ENCODE measurements around the gene TNFRSF17. TPM values are rescaled to one million over a fixed set of nuclear protein-coding genes. Genes with fewer than 3 reads are reported as not detected.

The TNFRSF17 gene
- total and polyA plus RNA-seq, 2 of the 8 experiments (the other 6 are each of a cell fraction or from before 2014, with no cell fraction given), result not detected

DNA sequence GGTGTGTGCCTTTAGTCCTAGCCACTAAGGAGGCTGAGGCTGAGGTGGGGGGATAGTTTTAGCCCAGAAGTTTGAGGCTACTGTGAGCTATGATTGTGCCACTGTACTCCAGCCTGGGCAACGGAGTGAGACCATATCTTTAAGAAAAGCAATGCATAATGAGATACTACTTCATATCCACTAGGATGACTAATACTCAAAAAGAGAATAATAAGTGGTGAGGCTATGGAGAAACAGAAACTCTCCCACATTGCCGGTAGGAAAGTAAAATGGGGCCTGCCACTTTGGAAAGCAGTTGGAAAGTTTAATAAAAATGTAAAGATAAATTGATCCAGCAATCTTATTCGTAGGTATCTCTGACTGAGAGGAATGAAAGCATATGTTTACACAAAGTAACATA is 18.6 kb upstream of the TNFRSF17 start:
- 88% methylated on average over 3 of the region's 3 CpGs; no CpG with 5 or more reads in 1 of the 2 experiments for WGBS, 2 experiments (ENCODE audit: extremely low coverage in 1 of 2, insufficient coverage in 1 of 2, insufficient read length in 1 of 2, insufficient replicate concordance in 2 of 2, low coverage in 1 of 2, low lambda C conversion rate in 2 of 2, missing lambda C conversion rate in 1 of 2)
- Histone ChIP-seq H3K4me1 (replicated peaks in 1 of 4; ENCODE audit: control insufficient read depth in 3 of 4, insufficient read depth in 4 of 4, low read length in 3 of 4) (peaks cover 0 to 4% (median 0%) of the 10 kb centered on the region in 4 experiments; a peak in 2 of 7 replicates), H3K18ac (ENCODE audit: extremely low read depth, low read length) (no peak overlapping the region), H3K9me3 (ENCODE audit: insufficient read depth in 2 of 2, low read depth in 1 of 2, low read length in 1 of 2) (no peaks in the 10 kb centered on the region), H2AK5ac (ENCODE audit: low read depth, low read length) (no peak overlapping the region), H2BK5ac (ENCODE audit: low read depth, low read length) (no peak overlapping the region), H3K4ac (replicated peaks; ENCODE audit: insufficient read length, low read depth, low read length) (no peak overlapping the region), H3K4me2 (ENCODE audit: insufficient read depth in 1 of 2, low read depth in 2 of 2, low read length in 2 of 2) (no peak overlapping the region), H3K9ac (replicated peaks in 1 of 4; ENCODE audit: extremely low read depth in 1 of 4, low read depth in 3 of 4, low read length in 3 of 4) (no peak overlapping the region), H3K36me3 (ENCODE audit: control insufficient read depth in 2 of 4, insufficient read depth in 4 of 4, low read length in 3 of 4) (no peaks in the 10 kb centered on the region), H2AFZ (ENCODE audit: low read length) (no peak overlapping the region), H3K23ac (ENCODE audit: insufficient read length) (no peak overlapping the region), H3K79me1 (ENCODE audit: low read depth, low read length) (no peaks in the 10 kb centered on the region), H3K79me2 (ENCODE audit: control insufficient read depth in 1 of 2, insufficient read depth in 2 of 2, low read length in 2 of 2) (no peaks in the 10 kb centered on the region), H4K20me1 (replicated peaks in 1 of 2; ENCODE audit: control insufficient read depth in 1 of 2, insufficient read depth in 2 of 2, low read length in 2 of 2) (no peaks in the 10 kb centered on the region), H3K56ac (replicated peaks; ENCODE audit: insufficient read length, low read depth, low read length) (no peak overlapping the region), H4K8ac (ENCODE audit: extremely low read depth, insufficient read depth, low read length) (no peak overlapping the region), H3K27ac (ENCODE audit: low read depth, low read length) (no peak overlapping the region), H2BK20ac (ENCODE audit: low read length) (no peak overlapping the region), H3K14ac (ENCODE audit: insufficient read length) (no peak overlapping the region), H3K23me2 (ENCODE audit: low read depth, low read length) (peaks cover under 1% of the 10 kb centered on the region; the same call in 1 of the 2 replicates), H3K4me3 (ENCODE audit: extremely low read depth in 1 of 4, insufficient read depth in 2 of 4, low read depth in 3 of 4, low read length in 4 of 4) (no peak overlapping the region), H2BK12ac (ENCODE audit: low read depth, low read length) (no peak overlapping the region), H3K27me3 (replicated peaks in 1 of 4; ENCODE audit: control insufficient read depth in 3 of 4, extremely low read depth in 1 of 4, insufficient read depth in 3 of 4, low read length in 3 of 4) (no peaks in the 10 kb centered on the region), H2BK120ac (replicated peaks; ENCODE audit: low read depth, low read length) (no peak overlapping the region), H4K5ac (ENCODE audit: insufficient read length, low read depth, low read length) (no peak overlapping the region), H2BK15ac (ENCODE audit: low read length) (no peak overlapping the region), H4K91ac (replicated peaks; ENCODE audit: insufficient read length, low read length) (no peak overlapping the region)
- FAIRE-seq (no peak), DNase-seq (ENCODE audit: low read depth in 1 of 2, low spot score in 2 of 2) (no peak)
- CTCF ChIA-PET (ENCODE audit: partially characterized antibody), result interaction anchor here (0.6 to 4.3 kb wide), 3 partner anchors 73 to 126 kb away, joined by 3 to 22 read pairs (median 4); no protein-coding TSS in a partner anchor
- TF ChIP-seq SP2 (IDR thresholded peaks at IDR 0.05; ENCODE audit: low read length) (no peak), TBP (IDR thresholded peaks at IDR 0.05; ENCODE audit: low read depth, low read length) (no peak), MAFK (IDR thresholded peaks at IDR 0.05; ENCODE audit: low read depth, low read length) (no peak), ASH2L (IDR thresholded peaks at IDR 0.05; ENCODE audit: low read length) (no peak), CBX5 (IDR thresholded peaks at IDR 0.05; ENCODE audit: low read depth, low read length) (no peak), EP300 (IDR thresholded peaks at IDR 0.05; ENCODE audit: borderline replicate concordance in 1 of 2, low read depth in 2 of 2, low read length in 2 of 2) (no peak), RBBP5 (IDR thresholded peaks at IDR 0.05; ENCODE audit: borderline replicate concordance, low read depth, low read length) (no peak)
- POLR2A ChIA-PET (ENCODE audit: partially characterized antibody), result no interaction called here

Measured in H1 (cell line).